A673 (cell line): ENCODE data around the gene GAS6.

Experiments
- CTCF ChIP-seq: fragments of 300-800, 200-600 bp; sonication (generic); conservative IDR thresholded peaks from 2 replicates; pipeline ENCODE4 v1.5.1; 2017; ENCODE audit warnings: low read depth, mild to moderate bottlenecking, antibody characterized with exemption, low read length, moderate library complexity, mixed read lengths
- EZH2 ChIP-seq: fragments of 200-600 bp; sonication (generic); IDR thresholded peaks from 2 replicates; pipeline ENCODE4 v1.6.1; 2017; ENCODE audit warnings: borderline replicate concordance, low read depth, mild to moderate bottlenecking, mixed read lengths, antibody characterized with exemption, low read length; ENCODE audit not compliant: poor library complexity, severe bottlenecking

- TF ChIP-seq CTCF (no peak), EZH2 (no peak)
These were observed 24.9 kb upstream of the GAS6 start for GRCh38 chr13:113888701-113889330.
